Panc1 (cell line): ENCODE data around the gene CRLF1.

Source experiments
- CTCF ChIP-seq: fragments of 450-650 bp; IDR thresholded peaks from 2 replicates; pipeline ENCODE4 v1.5.1; 2017; ENCODE audit warnings: mild to moderate bottlenecking
- POLR2AphosphoS5 ChIP-seq: IDR thresholded peaks from 2 replicates; pipeline ENCODE4 v1.6.1; 2012; ENCODE audit warnings: mild to moderate bottlenecking, low read depth, low read length, moderate library complexity
- REST ChIP-seq, 2 experiments: IDR thresholded peaks; 2 replicates each; pipeline ENCODE4 v1.6.1; 2011 to 2012; ENCODE audit warnings: low read depth in 2 of 2, control low read depth in 1 of 2, low read length in 1 of 2, mild to moderate bottlenecking in 1 of 2, moderate library complexity in 1 of 2; ENCODE audit not compliant: insufficient read depth in 1 of 2

DNA sequence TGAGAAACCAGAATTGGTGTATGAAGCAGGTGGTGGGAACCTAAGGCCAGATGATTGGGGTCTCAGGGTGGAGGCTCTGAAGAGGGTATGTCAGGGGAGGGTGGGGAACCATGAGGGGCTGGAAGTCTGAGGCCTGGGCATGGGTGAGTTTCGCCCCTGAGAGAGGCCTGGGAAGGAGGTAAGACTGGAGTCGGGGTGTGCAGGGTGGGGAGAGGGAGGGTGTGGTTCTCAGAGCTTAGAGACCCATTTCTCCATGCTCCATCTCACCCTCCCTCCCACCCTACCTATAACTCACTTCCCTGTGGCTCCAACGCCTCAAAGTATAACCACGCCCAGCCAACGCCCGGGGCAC is 29.2 kb upstream of the CRLF1 start:
- TF ChIP-seq CTCF (no peak), POLR2AphosphoS5 (no peak), REST (IDR thresholded peaks at IDR 0.05; ENCODE audit: insufficient read depth in 1 of 2, low read depth in 2 of 2, low read length in 1 of 2) (no peak)
